ENCODE data around the gene RHBDF1.

The RHBDF1 gene

GRCh38 chr16:74747-75334 lies 2.4 kb upstream of the RHBDF1 start:
- no peak for DNase-seq (ENCODE audit: low spot score)

DNA sequence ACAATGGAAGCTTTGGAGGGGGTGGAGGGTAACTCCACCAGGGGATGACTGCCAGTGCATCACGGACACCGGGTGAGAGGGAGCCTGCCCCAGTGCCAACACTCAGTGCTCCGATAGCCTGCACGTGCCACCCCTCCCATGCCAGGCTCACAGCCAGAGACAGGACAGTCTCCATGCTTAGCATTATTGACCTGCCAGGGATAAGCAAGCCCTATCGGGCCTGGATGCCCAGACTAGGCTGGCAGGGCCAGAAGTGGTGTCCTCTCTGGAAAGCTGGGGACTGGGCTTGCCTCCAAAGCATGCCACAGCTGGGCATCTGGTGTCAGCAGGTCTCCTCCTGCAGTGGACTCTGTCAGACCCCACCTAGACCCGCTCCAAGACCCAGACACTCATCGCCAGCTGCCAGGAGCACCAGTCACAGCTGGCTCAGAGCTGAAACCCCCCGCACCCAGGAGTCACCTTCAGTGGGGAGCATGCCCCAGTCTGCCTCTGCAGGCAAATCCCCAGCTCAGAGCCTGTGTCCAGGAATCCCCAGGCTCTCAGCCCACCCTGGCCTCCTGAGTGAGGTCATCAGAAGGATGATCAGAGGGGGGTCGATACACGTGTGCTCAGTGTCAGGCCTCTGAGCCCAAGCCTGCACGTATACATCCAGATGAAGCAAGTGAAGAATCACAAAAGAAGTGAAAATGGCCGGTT lies 1.8 kb upstream of the RHBDF1 start:
- no peak for DNase-seq (ENCODE audit: low spot score)

DNA sequence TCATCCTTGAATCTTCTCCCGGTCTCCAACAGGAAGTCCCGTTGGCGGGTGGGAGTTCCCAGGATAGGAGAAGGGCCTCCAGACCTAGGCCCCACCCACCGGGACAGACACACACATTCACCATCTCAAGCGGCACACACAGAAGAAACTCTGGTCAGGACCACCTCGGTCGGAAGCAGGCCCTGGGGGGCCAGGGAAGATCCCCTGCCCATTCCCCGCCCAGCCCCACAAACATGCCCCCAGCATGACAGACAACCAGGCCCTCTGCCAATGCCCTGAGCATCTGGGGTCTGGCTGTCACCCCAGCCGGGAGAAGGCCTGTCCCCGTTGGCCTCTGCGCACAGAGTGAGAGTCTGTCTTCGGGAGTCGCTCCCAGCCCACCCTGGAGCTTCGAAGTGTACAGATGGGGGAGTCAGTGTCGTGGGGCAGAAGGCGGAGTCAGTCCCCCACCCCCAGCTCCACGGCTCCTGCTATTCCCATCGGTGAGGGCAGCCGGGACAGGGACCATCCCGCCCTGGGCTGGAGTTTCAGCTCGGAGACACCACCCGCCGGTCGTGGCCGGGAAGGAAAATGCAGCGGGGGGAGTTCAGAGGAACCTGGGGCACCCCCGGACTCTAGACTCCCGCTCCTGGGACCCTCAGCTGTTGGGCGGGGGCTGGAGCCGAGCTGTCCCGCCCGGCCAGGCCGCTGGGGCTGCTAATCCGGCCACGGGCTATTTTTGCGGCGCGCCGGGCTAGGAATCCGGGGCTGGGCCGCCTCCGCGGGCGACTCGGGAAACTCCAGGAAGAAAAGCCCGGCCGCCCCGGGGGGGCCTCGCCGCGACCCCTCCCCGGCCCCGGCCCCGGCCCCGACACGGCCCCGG lies 660 bp downstream of the RHBDF1 start:
- DNase-seq (ENCODE audit: low spot score) = no peak

DNA sequence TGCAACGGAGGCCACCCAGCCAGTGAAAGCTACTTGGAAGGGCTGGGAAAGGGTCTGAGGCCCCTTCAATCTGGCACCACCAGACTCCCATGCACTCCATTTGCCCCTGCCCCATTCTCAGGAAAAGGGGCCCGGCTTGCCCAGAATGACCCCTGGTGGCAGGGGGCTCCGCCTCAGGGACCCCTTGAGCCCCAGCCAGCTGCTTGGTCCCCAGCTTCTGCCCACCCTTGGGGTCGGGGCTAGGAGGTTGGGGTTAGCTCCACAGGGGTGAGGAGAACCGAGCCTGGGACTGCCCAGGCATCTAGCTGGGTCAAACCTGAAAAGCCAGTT lies 1.3 kb downstream of the RHBDF1 start:
- DNase-seq (ENCODE audit: low spot score) = no peak

DNA sequence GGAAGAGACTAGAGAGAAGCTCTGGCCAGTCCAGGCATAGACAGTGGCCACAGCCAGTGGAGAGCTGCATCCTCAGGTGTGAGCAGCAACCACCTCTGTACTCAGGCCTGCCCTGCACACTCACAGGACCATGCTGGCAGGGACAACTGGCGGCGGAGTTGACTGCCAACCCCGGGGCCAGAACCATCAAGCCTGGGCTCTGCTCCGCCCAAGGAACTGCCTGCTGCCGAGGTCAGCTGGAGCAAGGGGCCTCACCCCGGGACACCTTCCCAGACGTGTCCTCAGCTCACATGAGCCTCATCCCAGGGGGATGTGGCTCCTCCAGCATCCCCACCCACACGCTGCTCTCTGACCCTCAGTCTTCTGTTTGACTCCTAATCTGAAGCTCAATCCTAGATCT lies 3.2 kb downstream of the RHBDF1 start:
- no peak for DNase-seq (ENCODE audit: low spot score)

GRCh38 chr16:67884-68789 lies 4.3 kb downstream of the RHBDF1 start:
- no peak for DNase-seq (ENCODE audit: low spot score)

DNA sequence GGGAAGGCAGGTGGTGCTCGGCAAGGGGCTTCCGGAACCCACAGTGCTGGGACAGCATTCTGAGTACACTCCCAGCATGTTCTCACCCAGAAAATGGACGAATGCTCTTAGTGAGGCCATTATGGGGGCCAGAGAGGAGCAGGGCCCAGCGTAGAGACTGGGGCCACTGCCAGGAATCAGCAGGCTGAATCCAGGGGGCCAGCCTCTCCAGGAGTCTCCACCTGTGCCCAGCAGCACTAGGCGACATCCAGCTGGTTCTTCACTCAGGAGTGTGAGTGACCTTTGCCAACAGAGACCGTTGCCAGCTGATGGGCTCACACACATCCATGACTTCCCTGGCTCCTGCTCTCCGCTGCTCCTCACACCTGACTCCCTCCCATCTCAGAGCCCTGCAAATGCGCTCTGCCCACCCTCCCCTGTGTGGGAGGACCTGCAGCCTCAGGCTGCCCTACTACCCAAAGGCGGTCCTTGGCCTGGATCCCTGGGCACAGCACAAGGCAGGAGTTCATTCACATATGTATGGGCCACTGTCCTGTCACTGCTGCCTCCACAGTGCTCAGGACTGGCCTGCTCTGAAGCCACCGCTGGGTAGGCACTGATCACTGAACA lies 5.1 kb downstream of the RHBDF1 start:
- no peak for DNase-seq (ENCODE audit: low spot score)

DNA sequence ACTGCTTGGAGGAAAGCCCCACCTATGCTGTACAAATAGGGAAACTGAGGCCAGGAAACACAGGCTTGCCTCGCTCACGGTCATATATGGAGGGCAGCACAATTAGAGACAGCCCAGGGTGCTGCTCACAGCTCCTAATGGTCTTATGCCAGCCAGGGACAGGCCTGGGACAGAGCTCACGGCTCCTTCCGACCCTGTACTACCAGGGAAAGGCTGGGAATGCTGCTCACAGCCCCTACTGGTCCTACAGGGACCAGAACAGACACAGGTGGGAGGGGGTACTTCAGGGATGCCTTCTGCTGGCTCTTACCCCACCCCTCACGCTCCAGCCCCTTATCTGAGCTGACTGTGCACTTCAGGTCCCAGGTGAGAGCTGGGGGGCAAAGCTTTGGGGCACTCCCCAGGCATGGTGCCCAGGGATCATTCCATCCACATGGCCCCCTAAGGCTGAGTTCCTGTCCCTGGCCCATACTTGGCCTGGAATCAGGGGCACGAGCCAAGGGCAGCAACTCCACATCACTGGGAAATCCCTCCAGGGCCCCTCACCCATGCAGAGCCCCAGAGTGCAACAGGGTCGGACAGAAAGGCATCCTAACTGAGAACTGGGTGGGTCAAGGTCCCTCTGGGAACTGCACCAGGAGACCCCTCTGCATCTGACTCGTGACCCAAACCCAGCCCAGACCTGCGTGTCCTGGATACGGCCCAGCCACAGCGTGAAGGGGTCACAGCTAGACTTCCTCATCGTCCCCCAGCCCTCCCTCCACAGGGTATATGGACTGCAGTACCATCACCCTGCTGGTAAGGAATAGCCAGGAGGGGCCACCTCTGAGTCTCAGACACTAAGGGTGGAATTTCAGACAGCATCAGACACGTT lies 5.9 kb downstream of the RHBDF1 start:
- no peak for DNase-seq (ENCODE audit: low spot score)

- DNase-seq (ENCODE audit: low spot score) = peak; percentile 83
These were observed 6.7 kb downstream of the RHBDF1 start for GRCh38 chr16:65745-66144.

- DNase-seq (ENCODE audit: low spot score) = no peak
These were observed 7.5 kb downstream of the RHBDF1 start for GRCh38 chr16:64914-65255.

GRCh38 chr16:63998-64913 lies 8.2 kb downstream of the RHBDF1 start:
- DNase-seq (ENCODE audit: low spot score) = no peak

- DNase-seq (ENCODE audit: low spot score) = no peak
These were observed 9.0 kb downstream of the RHBDF1 start for GRCh38 chr16:63466-63865.

- no peak for DNase-seq (ENCODE audit: low spot score)
These were observed 9.5 kb downstream of the RHBDF1 start for GRCh38 chr16:62968-63391.

GRCh38 chr16:62283-62967 lies 10.0 kb downstream of the RHBDF1 start:
- DNase-seq (ENCODE audit: low spot score) = no peak

- no peak for DNase-seq (ENCODE audit: low spot score)
These were observed 10.6 kb downstream of the RHBDF1 start for GRCh38 chr16:61879-62281.

DNA sequence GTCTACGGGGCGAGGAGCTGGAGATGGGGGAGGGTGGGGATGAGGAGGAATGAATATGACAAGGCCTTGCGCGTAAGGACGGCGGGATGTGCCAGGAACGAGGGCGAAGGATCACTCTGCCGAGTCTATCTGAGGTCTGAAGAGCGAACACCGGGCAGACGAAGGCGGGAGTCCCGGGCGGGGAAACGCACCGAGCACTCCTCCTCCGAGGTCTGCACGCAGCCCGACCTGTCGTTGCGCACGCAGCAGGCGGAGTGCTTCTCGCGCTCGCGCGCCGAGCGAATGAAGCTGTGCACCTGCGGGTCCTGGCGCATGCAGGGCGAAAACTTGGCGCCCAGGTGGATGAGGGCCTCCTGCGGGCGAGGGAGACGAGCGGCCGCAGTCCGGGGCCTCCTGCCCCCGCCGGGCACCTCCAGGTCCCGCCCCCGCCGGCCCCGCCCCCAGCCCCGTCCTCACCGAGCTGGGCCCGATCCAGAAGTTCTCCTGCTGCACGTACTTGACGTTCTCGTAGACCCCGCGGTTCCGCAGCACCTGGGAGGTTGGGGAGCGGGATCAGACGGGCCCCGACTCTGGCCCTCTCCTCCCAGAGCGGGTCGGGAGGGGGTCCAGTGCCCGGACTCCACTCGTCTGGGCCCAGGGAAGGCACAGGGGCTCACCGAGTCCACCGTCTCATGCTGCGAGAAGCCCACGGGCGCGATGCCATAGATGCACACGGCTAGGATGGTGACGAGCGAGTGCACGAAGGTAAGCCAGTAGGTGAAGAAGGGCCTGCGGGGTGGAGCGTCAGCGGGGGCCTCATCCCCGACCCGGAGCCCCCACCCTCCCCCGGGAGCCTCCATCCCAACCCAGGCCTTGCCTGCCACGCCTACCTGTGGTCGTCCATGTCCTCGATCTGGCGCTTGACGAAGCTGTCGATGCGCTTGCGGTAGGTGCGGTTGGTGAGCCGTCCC lies 11.2 kb downstream of the RHBDF1 start:
- no peak for DNase-seq (ENCODE audit: low spot score)

- DNase-seq (ENCODE audit: low spot score) = no peak
These were observed 12.3 kb downstream of the RHBDF1 start for GRCh38 chr16:60166-60565.

DNA sequence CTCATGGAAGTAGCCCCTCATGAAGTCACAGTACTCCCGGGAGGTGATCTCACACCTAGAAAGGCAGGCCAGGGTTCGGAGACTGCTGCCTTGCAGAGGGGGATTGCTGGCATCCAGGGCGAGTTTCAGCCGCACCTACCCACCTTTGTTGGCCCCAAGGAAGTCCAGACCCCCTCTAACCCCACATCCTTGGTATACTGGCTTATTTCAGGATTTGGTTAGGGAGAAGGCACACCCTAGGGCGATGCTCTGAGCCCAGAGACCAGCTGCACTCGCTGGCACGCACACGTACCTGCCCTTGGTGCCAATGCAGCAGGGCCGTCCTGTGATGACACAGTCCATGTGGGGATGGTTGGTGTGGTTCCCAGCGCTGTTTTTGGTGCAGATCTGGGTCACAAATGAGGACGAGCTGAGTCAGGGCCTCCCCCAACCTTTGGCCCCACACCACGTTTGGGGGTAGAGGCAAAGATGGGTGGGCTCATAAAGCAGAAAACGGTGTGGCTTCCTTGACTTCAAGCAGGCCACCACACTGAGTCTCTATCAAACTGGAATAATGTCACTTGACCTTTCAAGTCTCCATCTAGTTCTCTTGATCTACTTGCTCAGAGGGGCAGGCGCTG lies 12.9 kb downstream of the RHBDF1 start:
- no peak for DNase-seq (ENCODE audit: low spot score)

Data from CD4-positive, alpha-beta T cell treated with Interleukin-15 for 4 hours (primary cell).